NCI-H748 treated with DMSO at 0.1 percent for 48 hours (cell line): ENCODE data around the gene SERPINB8.

Experiments
- DNase-seq: peaks from one replicate; lab custom pipeline; 2025; lab: John Stamatoyannopoulos, UW

SERPINB8 gene

GRCh38 chr18:63964908-63965307, 5.0 kb upstream of the SERPINB8 start:
- no peak for DNase-seq

GRCh38 chr18:63965716-63966330, 4.1 kb upstream of the SERPINB8 start:
- no peak for DNase-seq

GRCh38 chr18:63970809-63971205, 926 bp downstream of the SERPINB8 start:
- DNase-seq = peak; percentile 81

DNA sequence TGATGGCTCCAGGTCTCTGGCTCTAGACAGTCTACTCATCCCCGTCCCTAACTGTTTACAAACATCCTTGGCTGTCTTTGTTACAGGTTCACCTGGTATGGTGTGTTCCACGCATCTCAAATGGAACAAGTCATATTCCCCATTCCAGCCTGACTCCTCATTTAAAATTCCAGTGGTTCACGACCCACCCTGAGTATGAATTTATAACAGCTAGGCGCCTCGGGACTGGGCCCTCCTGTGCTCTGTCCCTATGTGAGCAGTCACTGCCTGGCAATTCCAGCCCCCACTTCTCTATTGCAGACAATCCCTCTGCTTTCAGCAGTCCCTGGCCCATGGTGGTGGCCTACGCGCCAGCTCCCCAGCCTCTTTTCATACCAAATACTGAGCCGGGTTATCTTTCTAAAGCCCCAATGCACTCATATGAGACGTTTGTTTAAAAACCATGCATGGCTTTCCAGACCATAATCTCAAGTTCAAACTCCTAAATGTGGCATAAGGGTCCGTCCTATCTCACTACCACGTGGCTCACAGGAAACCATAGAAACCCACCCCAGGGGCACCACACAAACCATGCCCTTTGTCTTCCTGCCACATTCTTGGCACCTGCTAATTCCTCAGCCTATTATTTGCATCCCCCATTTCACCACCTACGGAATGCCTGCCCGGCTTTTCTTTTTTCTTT, 1.6 kb downstream of the SERPINB8 start:
- DNase-seq = no peak

DNA sequence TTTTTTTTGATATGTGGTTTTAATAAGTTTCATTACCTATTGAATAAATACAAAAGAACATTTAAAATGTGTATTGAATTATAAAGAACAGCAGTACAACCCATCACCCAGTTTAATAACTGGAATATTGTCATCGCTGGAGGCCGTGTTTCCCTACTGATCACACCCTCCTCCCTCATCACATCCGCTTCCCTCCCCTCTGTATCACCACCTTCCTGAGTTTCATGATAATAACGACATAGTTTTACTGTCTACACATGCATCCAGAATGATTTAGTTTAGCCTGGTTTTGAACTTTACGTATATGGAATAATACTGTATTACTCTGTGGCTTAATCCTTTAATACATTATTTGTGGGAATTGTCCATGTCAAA, 2.1 kb downstream of the SERPINB8 start:
- no peak for DNase-seq

- no peak for DNase-seq
Measured at GRCh38 chr18:63974991-63975390, 5.1 kb downstream of the SERPINB8 start.

GRCh38 chr18:63975628-63976027, 5.7 kb downstream of the SERPINB8 start:
- no peak for DNase-seq

GRCh38 chr18:63977040-63977439, 7.2 kb downstream of the SERPINB8 start:
- no peak for DNase-seq

- peak; percentile 49 for DNase-seq
Measured at GRCh38 chr18:63979409-63979920, 9.6 kb downstream of the SERPINB8 start.

GRCh38 chr18:63980027-63980426, 10.1 kb downstream of the SERPINB8 start:
- no peak for DNase-seq

GRCh38 chr18:63980896-63981460, 11.1 kb downstream of the SERPINB8 start:
- DNase-seq = no peak

DNA sequence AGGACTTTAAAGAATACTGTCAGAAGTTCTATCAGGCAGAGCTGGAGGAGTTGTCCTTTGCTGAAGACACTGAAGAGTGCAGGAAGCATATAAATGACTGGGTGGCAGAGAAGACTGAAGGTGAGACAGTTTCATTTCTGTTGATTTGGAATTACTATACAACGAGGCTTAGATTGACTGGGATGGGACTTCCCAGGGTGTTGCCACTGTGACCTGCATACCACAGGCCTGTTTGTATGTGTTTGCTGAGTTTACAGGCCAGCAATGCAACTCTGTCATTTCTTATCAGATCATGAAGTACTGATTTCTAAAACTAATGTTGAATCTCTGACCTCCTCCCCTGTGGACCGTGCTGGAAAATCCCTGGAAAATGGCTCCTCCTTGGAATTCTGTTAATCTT, 11.8 kb downstream of the SERPINB8 start:
- DNase-seq = no peak

- DNase-seq = no peak
Measured at GRCh38 chr18:63982361-63982760, 12.5 kb downstream of the SERPINB8 start.

- DNase-seq = no peak
Measured at GRCh38 chr18:63986885-63987284, 17.0 kb downstream of the SERPINB8 start.

GRCh38 chr18:63987743-63988142, 17.9 kb downstream of the SERPINB8 start:
- DNase-seq = no peak

- no peak for DNase-seq
Measured at GRCh38 chr18:63992751-63993150, 22.9 kb downstream of the SERPINB8 start.

DNA sequence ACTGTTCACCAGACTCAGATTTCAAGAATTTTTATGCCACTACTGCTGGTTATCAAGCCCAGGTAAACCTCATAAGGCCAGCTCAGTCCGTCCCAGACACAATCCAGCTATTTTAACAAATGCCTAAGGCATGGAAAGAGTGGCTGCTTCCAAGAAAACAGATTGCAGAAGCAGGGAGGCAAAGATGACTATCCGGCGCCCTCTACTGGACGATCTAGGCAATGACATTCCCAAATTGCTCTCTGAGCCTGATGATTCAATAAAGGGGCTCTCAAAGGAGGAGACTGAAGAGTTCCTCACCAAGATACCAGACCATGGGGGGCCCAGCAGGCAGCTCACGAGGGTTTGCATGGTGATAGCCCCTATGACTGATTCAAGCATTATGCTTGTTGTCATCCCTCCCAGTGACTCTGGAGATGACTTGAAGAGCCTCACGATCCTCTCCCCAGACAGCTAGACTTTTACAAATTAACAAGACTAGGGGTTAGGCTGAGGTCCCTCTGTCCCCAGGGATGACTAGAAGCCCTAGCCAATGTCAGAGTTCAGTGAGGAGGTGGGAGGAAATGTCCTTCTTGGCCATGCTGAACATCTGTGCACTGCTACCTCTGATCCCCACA, 25.0 kb downstream of the SERPINB8 start:
- peak; percentile 23 for DNase-seq

GRCh38 chr18:63997041-63997440, 27.2 kb downstream of the SERPINB8 start:
- no peak for DNase-seq

- no peak for DNase-seq
Measured at GRCh38 chr18:63997606-63998005, 27.7 kb downstream of the SERPINB8 start.

DNA sequence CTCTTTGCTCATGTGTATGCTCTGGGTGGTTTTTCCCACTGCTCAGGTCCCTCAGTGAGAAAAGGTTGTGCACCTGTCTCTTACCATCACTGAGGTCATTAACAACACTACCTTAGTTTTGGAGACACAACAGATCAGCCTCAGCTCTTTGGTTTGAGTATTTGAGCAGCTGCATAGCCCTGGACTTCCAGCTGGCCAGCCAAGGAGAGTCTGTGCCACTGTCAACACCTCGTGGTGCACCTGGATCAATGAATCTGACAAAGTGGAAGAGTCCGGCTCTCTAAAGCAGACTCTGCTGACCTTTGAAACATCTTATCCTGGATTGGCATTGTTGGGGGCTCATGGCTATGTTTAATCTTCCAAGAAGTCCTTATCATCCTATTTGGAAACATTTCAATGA, 30.0 kb downstream of the SERPINB8 start:
- no peak for DNase-seq

DNA sequence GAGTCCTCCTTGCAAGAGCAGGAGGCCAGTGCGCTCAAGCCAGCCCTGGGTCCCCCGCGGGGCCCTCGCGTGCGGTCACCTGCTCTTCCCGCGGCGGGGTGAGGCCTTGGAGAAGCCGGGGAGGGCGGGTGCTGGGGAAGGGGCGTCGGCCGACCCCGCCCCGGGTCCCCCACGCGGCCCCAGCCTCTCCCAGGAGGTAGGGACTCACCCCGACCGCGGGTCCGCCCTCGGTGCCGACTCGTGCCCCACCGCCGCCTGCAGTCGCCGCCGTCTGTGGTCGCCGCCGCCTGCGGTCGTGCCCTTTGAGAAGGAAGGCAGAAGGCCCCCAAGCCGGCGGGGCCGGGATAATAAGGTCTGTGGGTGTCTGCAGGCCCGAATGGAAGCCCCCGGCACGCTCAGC, 32.7 kb downstream of the SERPINB8 start:
- DNase-seq = no peak

DNA sequence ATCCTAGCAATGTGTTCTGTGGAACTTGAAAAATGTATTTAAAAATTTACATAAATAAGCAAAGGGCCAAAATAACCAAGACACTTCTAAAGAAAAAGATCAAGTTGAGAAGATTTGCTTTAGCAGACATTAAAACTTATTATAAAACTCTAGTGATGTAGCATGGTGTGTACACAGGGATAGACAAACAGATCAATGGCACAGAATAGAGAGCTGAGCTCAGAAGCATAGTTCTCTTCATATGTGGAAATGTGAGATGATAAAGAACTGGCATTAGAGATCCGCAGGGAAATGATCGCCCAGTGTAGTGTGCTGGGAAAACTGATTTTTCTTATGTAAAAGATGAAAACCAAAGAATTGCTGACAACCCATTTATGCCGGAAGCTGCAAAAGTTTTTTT, 39.4 kb downstream of the SERPINB8 start:
- DNase-seq = no peak

DNA sequence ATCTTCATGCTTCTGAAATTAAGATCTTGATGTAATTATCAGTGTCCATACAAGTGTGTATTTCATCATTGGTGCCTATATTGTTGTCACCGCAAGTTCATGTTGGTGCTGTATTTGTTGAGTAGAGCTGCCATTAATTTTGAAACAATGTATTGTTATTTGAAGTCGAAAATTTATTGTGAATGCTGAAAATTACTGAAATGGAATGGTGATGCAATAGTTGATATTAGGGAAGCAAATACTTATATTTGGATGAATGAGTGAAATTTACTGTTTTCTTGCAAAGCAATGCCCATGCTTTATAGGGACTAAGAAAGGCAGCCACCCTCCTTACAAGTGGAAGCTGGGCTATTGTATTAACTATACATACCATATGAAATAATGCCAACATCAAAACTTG, 41.6 kb downstream of the SERPINB8 start:
- no peak for DNase-seq
